Effector memory CD8-positive, alpha-beta T cell (primary cell): ENCODE data around the gene KCMF1.
A peak's percentile ranks its signal among the peaks of the same experiment; 100 is the strongest.

Experiments used
- ATAC-seq: fragments of 150-1000 bp; cut with Tn5 transposase; replicated peaks from 2 replicates; pipeline ENCODE4 v1.10.0; 2021; ENCODE audit warnings: mild to moderate bottlenecking, moderate library complexity
- DNase-seq, 3 experiments: peaks; one replicate each; pipeline ENCODE4 v3.0.0; 2021
- H3K27ac Mint-ChIP-seq, 2 donors: one replicate each; pipeline ENCODE4 v1.8.0; 2022; ENCODE audit warnings: mild to moderate bottlenecking in 2 of 2, mixed read lengths in 2 of 2, moderate library complexity in 2 of 2
- H3K27me3 Mint-ChIP-seq, 2 donors: one replicate each; pipeline ENCODE4 v1.8.0; 2022; ENCODE audit warnings: mixed read lengths in 2 of 2
- H3K36me3 Mint-ChIP-seq: one replicate; pipeline ENCODE4 v1.8.0; 2022; ENCODE audit warnings: mild to moderate bottlenecking, moderate library complexity, mixed read lengths; ENCODE audit not compliant: insufficient read depth
- H3K4me1 Mint-ChIP-seq, 2 donors: one replicate each; pipeline ENCODE4 v1.8.0; 2022; ENCODE audit warnings: low read depth in 2 of 2, mixed read lengths in 2 of 2
- H3K4me3 Mint-ChIP-seq, 2 donors: one replicate each; pipeline ENCODE4 v1.8.0; 2022; ENCODE audit warnings: mild to moderate bottlenecking in 2 of 2, mixed read lengths in 2 of 2, moderate library complexity in 2 of 2
- H3K9me3 Mint-ChIP-seq, 2 donors: one replicate each; pipeline ENCODE4 v1.8.0; 2022; ENCODE audit warnings: mixed read lengths in 2 of 2
- total RNA-seq, 9 experiments: gene quantifications; one replicate each; lab custom pipeline; 2026; lab: John Stamatoyannopoulos, UW

Gene KCMF1
- 39.4 to 119 (median 77.8) reads per million in 9 experiments for total RNA-seq

GRCh38 chr2:84970868-84971509, at the start of gene KCMF1:
KCMF1 (plus strand) TSS chr2:84971161; CDS start chr2:84971452, 291 bp downstream.
- H3K4me1 Mint-ChIP-seq, result peaks cover 36 to 57% of the 10 kb centered on the region in 2 donors

DNA sequence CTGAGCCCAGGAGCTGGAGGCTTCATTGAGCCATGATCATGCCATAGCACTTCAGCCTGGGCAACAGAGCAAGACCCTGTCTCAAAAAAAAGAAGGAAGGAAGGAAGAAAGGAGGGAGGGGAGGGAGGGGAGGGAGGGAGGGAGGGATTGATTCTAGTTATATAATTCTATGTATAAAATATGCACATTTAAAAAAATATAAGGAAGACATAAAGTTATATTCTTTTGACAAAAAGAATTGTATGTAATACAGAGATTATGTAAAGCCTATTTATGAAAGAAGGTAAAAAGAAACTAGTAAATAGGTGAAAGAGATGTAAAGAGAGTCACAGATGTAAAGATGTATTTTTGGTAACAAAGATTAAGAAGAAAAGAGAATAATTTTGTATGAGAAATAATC, 48.0 kb upstream of the KCMF1 start:
- ATAC-seq (no peak), DNase-seq (no peak)
- Mint-ChIP-seq H3K27me3 (no peaks in the 10 kb centered on the region), H3K9me3 (no peaks in the 10 kb centered on the region), H3K4me3 (no peak overlapping the region), H3K4me1 (peaks cover 24 to 26% of the 10 kb centered on the region in 2 donors), H3K36me3 (peaks cover 15% of the 10 kb centered on the region), H3K27ac (no peak overlapping the region)

More at GRCh38 chr2:84970868-84971509, at the start of gene KCMF1:
- peak; percentile 55 for ATAC-seq
- Mint-ChIP-seq H3K36me3 (peaks cover 30% of the 10 kb centered on the region), H3K9me3 (no peaks in the 10 kb centered on the region), H3K4me3 (peak within 1 kb of the TSS; percentile 94 to 95), H3K27ac (peak within 1 kb of the TSS; percentile 97 to 98), H3K27me3 (no peaks in the 10 kb centered on the region)
- peak; percentile 45 to 60 (median 52) for DNase-seq

DNA sequence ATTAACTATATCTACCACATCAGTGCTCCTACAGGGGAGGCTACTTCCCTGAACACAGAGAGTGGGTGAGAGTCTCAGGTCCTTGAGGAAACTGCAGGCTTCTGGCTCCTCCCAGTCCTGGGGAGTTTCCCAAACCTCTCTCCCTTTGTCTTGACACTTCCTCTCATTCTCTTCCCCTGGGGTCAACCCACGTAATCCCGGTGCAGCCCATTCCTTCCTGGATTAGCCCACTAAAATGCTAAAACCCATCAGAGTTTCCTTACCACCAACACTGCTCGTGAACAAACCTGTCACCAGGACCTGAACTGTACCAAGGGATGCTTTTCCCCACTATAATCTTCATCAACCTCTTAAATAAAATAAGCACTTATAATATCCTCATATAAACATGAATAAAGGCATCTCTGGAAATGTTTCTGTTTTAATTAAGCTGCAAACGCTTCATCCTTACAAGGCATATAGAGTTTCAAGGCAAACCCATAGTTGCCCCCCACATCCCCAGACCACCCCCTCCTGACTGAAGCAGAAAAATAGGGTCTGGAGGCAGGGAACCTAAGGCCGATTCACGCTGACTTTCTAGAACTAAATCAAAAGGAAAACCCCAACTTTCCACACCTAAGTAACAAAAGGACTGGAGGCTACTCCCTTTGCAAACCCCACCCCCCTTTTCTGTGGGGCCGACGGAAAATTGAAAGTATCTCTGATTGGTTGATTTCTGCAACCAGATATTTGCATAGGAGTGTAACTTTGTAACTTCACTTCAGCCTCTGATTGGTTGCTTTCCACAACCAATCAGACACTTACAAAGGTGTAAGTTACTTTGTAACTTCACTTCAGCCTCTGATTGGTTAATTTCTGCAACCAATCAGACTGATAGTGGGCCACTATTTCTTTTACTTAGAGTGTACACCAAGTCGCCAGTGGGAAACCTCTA, 46.5 kb upstream of the KCMF1 start:
- no peaks in the 10 kb centered on the region for H3K9me3 Mint-ChIP-seq
- peak overlapping the region; percentile 6 to 79 for H3K27ac Mint-ChIP-seq
- no peaks in the 10 kb centered on the region for H3K27me3 Mint-ChIP-seq
- H3K4me3 Mint-ChIP-seq, result peak overlapping the region in 1 of 2 donors; percentile 41
- peaks cover 24 to 26% of the 10 kb centered on the region in 2 donors for H3K4me1 Mint-ChIP-seq
- ATAC-seq, result no peak
- H3K36me3 Mint-ChIP-seq, result peaks cover 15% of the 10 kb centered on the region
- no peak for DNase-seq

GRCh38 chr2:84925336-84925723, 45.6 kb upstream of the KCMF1 start:
- no peaks in the 10 kb centered on the region for H3K27me3 Mint-ChIP-seq
- H3K36me3 Mint-ChIP-seq, result peaks cover 15% of the 10 kb centered on the region
- DNase-seq (no peak), ATAC-seq (no peak)
- H3K4me3 Mint-ChIP-seq, result peak overlapping the region; percentile 89 to 95
- H3K27ac Mint-ChIP-seq, result peak overlapping the region; percentile 79 to 89
- H3K9me3 Mint-ChIP-seq, result no peaks in the 10 kb centered on the region
- H3K4me1 Mint-ChIP-seq, result peaks cover 24 to 26% of the 10 kb centered on the region in 2 donors

GRCh38 chr2:84925724-84926376, 45.1 kb upstream of the KCMF1 start:
- DNase-seq (peak; percentile 96 to 98 (median 96)), ATAC-seq (peak; percentile 86)
- peak overlapping the region; percentile 89 to 95 for H3K4me3 Mint-ChIP-seq
- no peaks in the 10 kb centered on the region for H3K27me3 Mint-ChIP-seq
- peaks cover 22 to 26% of the 10 kb centered on the region in 2 donors for H3K4me1 Mint-ChIP-seq
- H3K9me3 Mint-ChIP-seq, result no peaks in the 10 kb centered on the region
- H3K27ac Mint-ChIP-seq, result peak overlapping the region; percentile 79 to 89
- peaks cover 15% of the 10 kb centered on the region for H3K36me3 Mint-ChIP-seq

DNA sequence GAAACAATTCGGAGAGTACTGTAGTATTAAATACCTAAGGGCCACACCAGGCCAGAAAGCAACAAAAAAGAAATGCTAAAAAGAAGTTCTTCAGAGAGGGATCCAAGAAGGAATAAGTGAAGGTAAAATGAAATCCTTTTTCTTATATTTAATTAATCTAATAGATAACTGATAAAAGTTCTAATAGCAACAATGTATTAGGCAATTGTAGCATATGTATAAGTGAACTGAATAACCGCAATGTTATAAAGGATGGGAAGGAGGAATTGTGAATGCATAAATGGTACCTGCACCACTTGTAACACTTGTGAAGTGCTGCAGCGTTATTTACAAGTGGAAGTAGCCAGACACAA, 43.7 kb upstream of the KCMF1 start:
- DNase-seq (no peak), ATAC-seq (no peak)
- Mint-ChIP-seq H3K4me1 (peaks cover 23 to 26% of the 10 kb centered on the region in 2 donors), H3K36me3 (peaks cover 15% of the 10 kb centered on the region), H3K4me3 (peak overlapping the region; percentile 89 to 95), H3K9me3 (no peaks in the 10 kb centered on the region), H3K27me3 (no peaks in the 10 kb centered on the region), H3K27ac (peak overlapping the region; percentile 79 to 89)

DNA sequence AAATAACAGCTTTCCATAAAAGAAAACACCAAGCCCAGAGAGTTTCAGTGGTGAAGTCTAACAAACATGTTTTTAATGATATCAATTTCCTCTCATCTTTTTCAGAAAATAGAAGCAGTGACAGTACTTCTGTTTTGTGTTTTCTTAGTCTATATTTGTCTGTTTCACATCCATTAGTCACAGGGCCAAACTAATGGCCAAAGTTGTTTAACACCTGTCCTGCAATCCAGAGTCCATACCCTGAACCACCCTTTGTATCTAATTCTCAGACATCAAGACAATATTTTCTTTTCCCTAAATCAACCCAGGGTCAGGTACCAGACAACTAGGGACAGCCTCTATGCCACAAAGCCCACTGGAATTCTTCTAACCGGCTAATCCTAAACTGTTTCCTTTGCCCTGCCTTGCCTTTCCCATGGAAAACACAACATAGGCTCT, 39.6 kb upstream of the KCMF1 start:
- DNase-seq (no peak), ATAC-seq (no peak)
- Mint-ChIP-seq H3K4me1 (peaks cover 9 to 11% of the 10 kb centered on the region in 2 donors), H3K4me3 (no peak overlapping the region), H3K9me3 (no peaks in the 10 kb centered on the region), H3K36me3 (peaks cover 10% of the 10 kb centered on the region), H3K27ac (no peak overlapping the region), H3K27me3 (no peaks in the 10 kb centered on the region)

GRCh38 chr2:84938194-84938879, 32.6 kb upstream of the KCMF1 start:
- peak overlapping the region; percentile 72 to 85 for H3K4me3 Mint-ChIP-seq

DNA sequence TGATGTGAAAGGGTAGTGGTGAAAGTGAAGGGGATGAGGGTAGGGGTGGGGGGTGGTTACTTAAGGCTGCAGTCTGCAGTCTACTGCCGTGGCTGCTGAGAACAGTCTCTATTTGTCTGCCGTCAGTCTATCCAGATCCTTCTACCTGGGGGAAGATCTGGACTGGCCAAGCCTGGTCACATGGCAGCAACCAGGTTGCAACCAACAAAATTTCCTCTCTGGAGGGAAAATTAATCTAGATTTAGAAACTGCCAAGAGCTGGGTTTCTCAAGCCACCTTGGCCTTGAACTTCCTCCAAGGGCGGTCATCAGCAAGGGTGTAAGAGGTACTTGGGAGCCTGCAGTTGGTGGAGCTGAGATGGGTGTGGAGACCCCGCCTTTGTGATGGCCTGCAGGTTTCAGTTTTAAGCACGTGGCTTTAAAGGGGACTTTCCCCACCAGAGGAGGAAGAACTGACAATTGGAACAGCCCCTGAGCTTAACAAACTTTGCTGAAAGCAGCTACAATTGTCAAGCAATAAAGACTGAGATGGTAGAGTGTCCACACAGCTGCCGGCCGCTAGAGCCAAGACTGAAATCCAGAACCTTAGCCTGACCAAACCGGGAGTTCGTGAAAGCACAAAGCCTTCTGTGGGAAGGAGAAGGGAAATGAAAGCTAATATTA, 31.4 kb upstream of the KCMF1 start:
- H3K4me3 Mint-ChIP-seq, result peak overlapping the region; percentile 72 to 85
- peaks cover 10 to 17% of the 10 kb centered on the region in 2 donors for H3K4me1 Mint-ChIP-seq
- DNase-seq (peak; percentile 66 to 70 (median 66)), ATAC-seq (peak; percentile 86)
- H3K27me3 Mint-ChIP-seq, result no peaks in the 10 kb centered on the region
- H3K27ac Mint-ChIP-seq, result peak overlapping the region; percentile 94 to 99
- no peaks in the 10 kb centered on the region for H3K9me3 Mint-ChIP-seq
- peaks cover 28% of the 10 kb centered on the region for H3K36me3 Mint-ChIP-seq

More at GRCh38 chr2:84938194-84938879, 32.6 kb upstream of the KCMF1 start:
- H3K4me1 Mint-ChIP-seq, result peaks cover 10 to 17% of the 10 kb centered on the region in 2 donors
- H3K9me3 Mint-ChIP-seq, result no peaks in the 10 kb centered on the region
- no peaks in the 10 kb centered on the region for H3K27me3 Mint-ChIP-seq
- ATAC-seq, result peak; percentile 70
- H3K36me3 Mint-ChIP-seq, result peaks cover 28% of the 10 kb centered on the region
- H3K27ac Mint-ChIP-seq, result peak overlapping the region; percentile 94 to 99
- DNase-seq, result peak in 1 of 3 experiments; percentile 6

GRCh38 chr2:84940088-84940470, 30.9 kb upstream of the KCMF1 start:
- DNase-seq, result no peak
- H3K9me3 Mint-ChIP-seq, result no peaks in the 10 kb centered on the region
- peaks cover 28% of the 10 kb centered on the region for H3K36me3 Mint-ChIP-seq
- peak overlapping the region; percentile 94 to 99 for H3K27ac Mint-ChIP-seq
- no peaks in the 10 kb centered on the region for H3K27me3 Mint-ChIP-seq
- no peak for ATAC-seq
- H3K4me3 Mint-ChIP-seq, result peak overlapping the region; percentile 72 to 85
- H3K4me1 Mint-ChIP-seq, result peaks cover 10 to 22% of the 10 kb centered on the region in 2 donors

DNA sequence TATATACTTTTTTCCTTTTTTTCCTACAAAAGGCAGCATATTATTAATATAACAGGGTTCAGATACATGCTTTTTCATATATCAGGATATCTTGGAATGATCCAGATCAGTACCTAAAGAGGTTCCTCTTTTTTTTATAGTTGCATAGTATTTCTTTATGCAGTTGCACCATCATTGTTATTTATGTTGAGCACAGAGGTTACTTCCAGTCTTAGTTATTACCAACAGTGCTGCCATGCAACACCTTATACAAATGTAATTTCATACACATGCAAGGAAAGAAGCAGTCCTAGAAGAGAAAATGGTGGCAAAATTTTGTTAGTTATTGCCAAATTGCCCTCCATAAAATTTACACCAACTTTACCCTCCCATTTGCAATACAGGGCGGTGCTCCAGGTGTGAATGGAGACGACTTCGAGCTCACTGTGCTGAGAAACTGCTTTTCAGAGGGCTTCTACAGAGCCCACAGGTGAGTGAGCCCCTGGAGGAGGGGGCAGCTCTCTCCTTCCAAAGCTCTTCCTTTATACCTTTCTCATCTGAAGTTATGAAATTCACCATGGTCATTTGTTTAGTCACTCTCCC, 30.0 kb upstream of the KCMF1 start:
- H3K27ac Mint-ChIP-seq, result peak overlapping the region; percentile 79 to 99
- DNase-seq (no peak), ATAC-seq (no peak)
- H3K27me3 Mint-ChIP-seq, result no peaks in the 10 kb centered on the region
- H3K9me3 Mint-ChIP-seq, result no peaks in the 10 kb centered on the region
- H3K36me3 Mint-ChIP-seq, result peaks cover 27% of the 10 kb centered on the region
- H3K4me1 Mint-ChIP-seq, result peaks cover 16 to 30% of the 10 kb centered on the region in 2 donors
- no peak overlapping the region for H3K4me3 Mint-ChIP-seq

- Mint-ChIP-seq H3K27ac (peak overlapping the region in 1 of 2 donors; percentile 18), H3K4me1 (peaks cover 25 to 40% of the 10 kb centered on the region in 2 donors), H3K36me3 (peaks cover 24% of the 10 kb centered on the region), H3K27me3 (no peaks in the 10 kb centered on the region), H3K4me3 (no peak overlapping the region), H3K9me3 (no peaks in the 10 kb centered on the region)
- DNase-seq (no peak), ATAC-seq (no peak)
Observed at GRCh38 chr2:84942166-84942565, 28.8 kb upstream of the KCMF1 start.
